ENCODE measurements around the gene PAFAH2.
A peak's percentile ranks its signal among the peaks of the same experiment; 100 is the strongest.

Gene PAFAH2

GRCh38 chr1:25924454-25924853 lies 73.4 kb downstream of the PAFAH2 start:
- Mint-ChIP-seq H3K4me3 (no peak overlapping the region), H3K4me1 (ENCODE audit: low read depth) (peaks cover 28% of the 10 kb centered on the region), H3K27me3 (no peaks in the 10 kb centered on the region), H3K27ac (no peak overlapping the region), H3K36me3 (no peaks in the 10 kb centered on the region), H3K9me3 (ENCODE audit: low read depth) (no peaks in the 10 kb centered on the region)

- no peaks in the 10 kb centered on the region for H3K27me3 Mint-ChIP-seq
- peak overlapping the region; percentile 79 for H3K4me3 Mint-ChIP-seq
- no peaks in the 10 kb centered on the region for H3K9me3 Mint-ChIP-seq (ENCODE audit: low read depth)
- peaks cover 32% of the 10 kb centered on the region for H3K4me1 Mint-ChIP-seq (ENCODE audit: low read depth)
- H3K36me3 Mint-ChIP-seq: no peaks in the 10 kb centered on the region
- H3K27ac Mint-ChIP-seq: peak overlapping the region; percentile 34
These were observed 74.8 kb downstream of the PAFAH2 start for GRCh38 chr1:25922971-25923552.

- no peaks in the 10 kb centered on the region for H3K27me3 Mint-ChIP-seq
- H3K36me3 Mint-ChIP-seq: no peaks in the 10 kb centered on the region
- H3K4me3 Mint-ChIP-seq: peak overlapping the region; percentile 84
- no peaks in the 10 kb centered on the region for H3K9me3 Mint-ChIP-seq (ENCODE audit: low read depth)
- H3K4me1 Mint-ChIP-seq (ENCODE audit: low read depth): peaks cover 37% of the 10 kb centered on the region
- H3K27ac Mint-ChIP-seq: peak overlapping the region; percentile 79
These were observed 75.5 kb downstream of the PAFAH2 start for GRCh38 chr1:25922056-25922970.

GRCh38 chr1:25918615-25919014 lies 79.2 kb downstream of the PAFAH2 start:
- Mint-ChIP-seq H3K9me3 (ENCODE audit: low read depth) (no peaks in the 10 kb centered on the region), H3K36me3 (no peaks in the 10 kb centered on the region), H3K4me1 (ENCODE audit: low read depth) (peaks cover 25% of the 10 kb centered on the region), H3K27ac (no peak overlapping the region), H3K27me3 (no peaks in the 10 kb centered on the region), H3K4me3 (no peak overlapping the region)

- no peaks in the 10 kb centered on the region for H3K27me3 Mint-ChIP-seq
- H3K36me3 Mint-ChIP-seq: no peaks in the 10 kb centered on the region
- H3K4me1 Mint-ChIP-seq (ENCODE audit: low read depth): peaks cover 21% of the 10 kb centered on the region
- no peaks in the 10 kb centered on the region for H3K9me3 Mint-ChIP-seq (ENCODE audit: low read depth)
- H3K4me3 Mint-ChIP-seq: peak overlapping the region; percentile 17
- peak overlapping the region; percentile 16 for H3K27ac Mint-ChIP-seq
These were observed 79.9 kb downstream of the PAFAH2 start for GRCh38 chr1:25917996-25918395.

GRCh38 chr1:25916460-25916859 lies 81.4 kb downstream of the PAFAH2 start:
- H3K4me1 Mint-ChIP-seq (ENCODE audit: low read depth): peaks cover 12% of the 10 kb centered on the region
- H3K36me3 Mint-ChIP-seq: no peaks in the 10 kb centered on the region
- H3K9me3 Mint-ChIP-seq (ENCODE audit: low read depth): no peaks in the 10 kb centered on the region
- H3K27me3 Mint-ChIP-seq: no peaks in the 10 kb centered on the region
- no peak overlapping the region for H3K4me3 Mint-ChIP-seq
- peak overlapping the region; percentile 22 for H3K27ac Mint-ChIP-seq

GRCh38 chr1:25914074-25914995 lies 83.5 kb downstream of the PAFAH2 start:
- Mint-ChIP-seq H3K27me3 (no peaks in the 10 kb centered on the region), H3K4me1 (ENCODE audit: low read depth) (peaks cover 9% of the 10 kb centered on the region), H3K36me3 (no peaks in the 10 kb centered on the region), H3K4me3 (no peak overlapping the region), H3K27ac (no peak overlapping the region), H3K9me3 (ENCODE audit: low read depth) (no peaks in the 10 kb centered on the region)

- Mint-ChIP-seq H3K4me1 (ENCODE audit: low read depth) (peaks cover 6% of the 10 kb centered on the region), H3K4me3 (no peak overlapping the region), H3K27ac (no peak overlapping the region), H3K9me3 (ENCODE audit: low read depth) (no peaks in the 10 kb centered on the region), H3K36me3 (no peaks in the 10 kb centered on the region), H3K27me3 (no peaks in the 10 kb centered on the region)
These were observed 84.7 kb downstream of the PAFAH2 start for GRCh38 chr1:25913206-25913605.

- H3K27ac Mint-ChIP-seq: no peak overlapping the region
- no peaks in the 10 kb centered on the region for H3K9me3 Mint-ChIP-seq (ENCODE audit: low read depth)
- no peaks in the 10 kb centered on the region for H3K36me3 Mint-ChIP-seq
- peaks cover 3% of the 10 kb centered on the region for H3K4me1 Mint-ChIP-seq (ENCODE audit: low read depth)
- H3K27me3 Mint-ChIP-seq: no peaks in the 10 kb centered on the region
- no peak overlapping the region for H3K4me3 Mint-ChIP-seq
These were observed 85.6 kb downstream of the PAFAH2 start for GRCh38 chr1:25912076-25912831.

GRCh38 chr1:25911162-25911561 lies 86.7 kb downstream of the PAFAH2 start:
- no peaks in the 10 kb centered on the region for H3K36me3 Mint-ChIP-seq
- H3K4me3 Mint-ChIP-seq: no peak overlapping the region
- H3K27me3 Mint-ChIP-seq: no peaks in the 10 kb centered on the region
- H3K27ac Mint-ChIP-seq: no peak overlapping the region
- H3K9me3 Mint-ChIP-seq (ENCODE audit: low read depth): no peaks in the 10 kb centered on the region
- H3K4me1 Mint-ChIP-seq (ENCODE audit: low read depth): peaks cover 6% of the 10 kb centered on the region
